Activated T-cell treated with anti-CD3 and anti-CD28 coated beads, Interleukin-2, amount 50 U/mL, for 48 hours (primary cell): ENCODE measurements around the gene ARMC5.
"Not testable (repeated sequence)": the region's sequence is repeated elsewhere in the genome, so short reads cannot be mapped to it uniquely, and the experiment has no call there.

Experiments used
- DNase-seq, 2 experiments: peaks; one replicate each; pipeline ENCODE4 v3.0.0-alpha.2; 2020

ARMC5 gene

GRCh38 chr16:31458844-31459686, at the start of gene ARMC5:
TSS of gene ARMC5 (plus strand) at chr16:31459501. CDS start at chr16:31459525, 24 bp downstream.
- peak; percentile 96 to 97 for DNase-seq

- DNase-seq: no peak
Measured at GRCh38 chr16:31410082-31410481, 49.2 kb upstream of the ARMC5 start.

GRCh38 chr16:31411024-31411844, 48.1 kb upstream of the ARMC5 start:
- DNase-seq: no peak

GRCh38 chr16:31412750-31413149, 46.6 kb upstream of the ARMC5 start:
- no peak for DNase-seq

GRCh38 chr16:31413381-31413780, 45.9 kb upstream of the ARMC5 start:
- no peak for DNase-seq

DNA sequence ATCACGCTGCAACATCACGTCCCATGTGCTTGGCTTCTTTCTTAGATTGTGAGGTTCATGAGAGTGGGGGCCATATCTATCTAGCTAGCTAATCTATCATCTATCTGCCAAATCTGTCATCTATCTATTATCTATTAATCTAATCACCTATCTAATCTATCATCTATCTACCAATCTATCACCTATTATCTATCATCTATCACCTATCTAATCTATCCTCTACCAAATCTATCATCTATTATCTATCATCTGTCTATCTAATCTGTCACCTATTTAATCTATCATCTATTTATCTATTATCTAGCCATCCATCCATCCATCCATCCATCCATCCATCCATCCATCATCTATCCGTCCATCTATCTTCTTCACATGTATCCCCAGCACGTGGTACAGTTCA, 45.4 kb upstream of the ARMC5 start:
- DNase-seq: no peak

DNA sequence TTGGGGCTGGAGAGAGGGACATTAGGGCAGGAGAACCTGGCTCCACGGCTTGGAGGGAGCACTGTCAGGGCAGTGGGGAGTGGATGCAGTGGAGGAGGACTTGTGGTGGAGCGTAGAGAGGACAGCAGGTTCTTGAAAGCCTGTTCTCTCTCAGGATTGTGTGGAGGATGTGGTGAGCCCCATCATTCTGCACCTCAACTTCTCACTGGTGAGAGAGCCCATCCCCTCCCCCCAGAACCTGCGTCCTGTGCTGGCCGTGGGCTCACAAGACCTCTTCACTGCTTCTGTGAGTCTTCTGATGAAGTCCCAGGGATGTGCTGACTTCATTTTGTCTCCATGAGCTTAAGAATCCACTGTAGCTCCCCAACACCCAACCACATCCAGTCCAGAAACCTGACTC, 44.6 kb upstream of the ARMC5 start:
- no peak for DNase-seq

- no peak for DNase-seq
Measured at GRCh38 chr16:31416371-31416770, 42.9 kb upstream of the ARMC5 start.

DNA sequence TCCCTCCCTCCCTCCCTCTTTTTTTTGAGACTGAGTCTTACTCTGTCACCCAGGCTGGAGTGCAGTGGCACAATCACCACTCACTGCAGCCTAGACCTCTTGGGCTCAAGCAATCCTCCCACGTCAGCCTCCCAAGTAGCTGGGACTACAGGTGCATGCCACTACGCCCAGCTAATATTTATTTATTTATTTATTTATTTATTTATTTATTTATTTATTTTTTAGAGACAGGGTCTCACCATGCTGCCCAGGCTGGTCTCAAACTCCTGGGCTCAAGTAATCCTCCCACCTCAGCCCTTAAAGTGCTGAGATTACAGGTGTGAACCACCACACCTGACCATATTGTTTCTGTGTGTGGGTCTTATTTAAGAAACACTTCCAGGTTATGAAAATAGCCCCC, 42.3 kb upstream of the ARMC5 start:
- not testable (repeated sequence) for DNase-seq

- DNase-seq: no peak
Measured at GRCh38 chr16:31417916-31418315, 41.4 kb upstream of the ARMC5 start.

GRCh38 chr16:31420037-31420436, 39.3 kb upstream of the ARMC5 start:
- DNase-seq: no peak

DNA sequence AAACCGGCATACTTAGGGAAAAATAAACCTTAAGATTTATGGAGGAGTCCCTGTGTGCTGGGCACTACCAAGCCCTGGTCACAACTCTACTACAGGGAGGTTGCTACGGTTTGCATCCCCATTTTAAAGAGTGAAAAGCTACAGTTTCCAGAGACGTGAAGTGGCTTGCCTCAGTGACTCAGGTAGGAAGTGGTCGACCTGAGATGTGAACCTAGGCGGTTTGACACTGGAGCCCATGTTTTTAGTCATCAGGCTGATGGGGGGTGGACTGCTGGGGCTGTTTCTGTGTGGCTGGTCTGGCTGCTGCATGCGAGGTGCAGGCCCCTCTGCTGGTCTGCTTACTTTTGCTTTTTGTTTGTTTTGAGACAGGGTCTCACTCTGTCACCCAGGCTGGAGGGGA, 37.7 kb upstream of the ARMC5 start:
- peak; percentile 71 to 79 for DNase-seq

DNA sequence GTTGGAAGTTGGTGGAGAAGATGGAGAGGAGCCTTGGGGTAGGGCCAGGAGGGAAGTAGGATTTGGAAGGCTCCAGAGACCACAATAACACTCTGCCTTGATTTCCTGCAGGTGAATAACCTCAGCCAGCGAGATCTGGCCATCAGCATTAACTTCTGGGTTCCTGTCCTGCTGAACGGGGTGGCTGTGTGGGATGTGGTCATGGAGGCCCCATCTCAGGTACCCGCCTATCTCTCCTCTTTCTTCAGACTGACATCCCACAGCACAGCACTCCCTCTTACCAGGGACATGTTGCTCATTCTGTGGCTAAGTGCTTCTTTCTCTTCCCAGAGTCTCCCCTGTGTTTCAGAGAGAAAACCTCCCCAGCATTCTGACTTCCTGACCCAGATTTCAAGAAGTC, 36.1 kb upstream of the ARMC5 start:
- DNase-seq: no peak

DNA sequence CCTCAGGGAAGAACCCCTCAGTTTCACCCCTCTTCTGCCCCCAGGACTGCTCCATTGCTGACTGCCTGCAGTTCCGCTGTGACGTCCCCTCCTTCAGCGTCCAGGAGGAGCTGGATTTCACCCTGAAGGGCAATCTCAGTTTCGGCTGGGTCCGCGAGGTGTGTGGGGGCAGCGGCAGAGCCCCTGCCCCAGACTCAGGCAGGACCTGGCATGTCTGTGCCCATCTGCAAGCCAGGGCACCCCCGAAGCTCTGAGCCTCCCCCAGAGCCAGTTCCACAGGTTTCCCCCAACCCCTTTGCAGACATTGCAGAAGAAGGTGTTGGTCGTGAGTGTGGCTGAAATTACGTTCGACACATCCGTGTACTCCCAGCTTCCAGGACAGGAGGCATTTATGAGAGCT, 35.5 kb upstream of the ARMC5 start:
- no peak for DNase-seq

GRCh38 chr16:31427441-31428278, 31.6 kb upstream of the ARMC5 start:
- DNase-seq: peak; percentile 71 to 78

DNA sequence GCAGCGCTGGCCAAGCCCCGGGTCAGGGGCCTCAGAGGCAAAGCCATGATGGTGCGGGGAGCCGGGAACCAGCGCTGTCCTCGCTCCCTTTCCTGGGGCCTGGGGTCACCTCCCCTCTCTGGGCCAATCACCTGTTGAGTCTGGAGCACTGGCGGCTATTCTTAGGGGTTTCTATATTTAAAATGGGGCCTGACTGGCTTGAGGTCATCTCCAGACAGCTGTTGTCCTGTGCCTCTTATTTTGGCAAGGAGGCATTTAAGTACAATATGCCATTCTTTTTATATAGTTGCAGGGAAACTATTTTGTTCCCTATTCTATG, 31.1 kb upstream of the ARMC5 start, which contains the start of gene COX6A2:
COX6A2 (minus strand) TSS at position 82 of the 319 bp plus-strand sequence; CDS start at position 47, 35 bp downstream.
- DNase-seq: no peak

DNA sequence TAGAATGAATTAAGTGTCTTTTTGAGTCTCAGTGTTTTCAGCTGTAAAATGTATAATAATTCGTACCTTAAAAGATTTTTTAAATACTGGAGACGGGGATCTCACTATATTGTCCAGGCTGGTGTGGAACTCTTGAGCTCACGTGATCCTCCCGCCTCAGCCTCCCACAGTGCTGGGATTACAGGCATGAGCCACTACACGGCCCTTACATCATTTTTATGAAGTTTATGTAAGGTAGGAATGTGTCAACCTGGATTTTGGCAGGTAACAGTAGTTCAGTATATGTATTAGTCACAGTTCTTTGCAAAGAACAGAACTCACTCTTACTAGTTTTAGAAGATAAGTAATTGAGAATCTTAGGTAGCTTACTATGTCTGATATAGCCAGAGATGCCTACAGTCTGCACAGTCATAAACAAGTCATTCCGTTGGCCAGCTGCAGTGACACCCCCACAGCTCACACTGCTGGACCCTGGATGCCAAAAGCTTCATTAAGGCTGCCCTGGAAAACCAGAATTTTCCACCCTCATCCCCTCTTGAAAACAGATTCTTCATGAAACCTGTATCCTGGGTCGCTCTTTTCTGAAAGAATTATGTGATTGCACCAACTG, 30.6 kb upstream of the ARMC5 start:
- no peak for DNase-seq

DNA sequence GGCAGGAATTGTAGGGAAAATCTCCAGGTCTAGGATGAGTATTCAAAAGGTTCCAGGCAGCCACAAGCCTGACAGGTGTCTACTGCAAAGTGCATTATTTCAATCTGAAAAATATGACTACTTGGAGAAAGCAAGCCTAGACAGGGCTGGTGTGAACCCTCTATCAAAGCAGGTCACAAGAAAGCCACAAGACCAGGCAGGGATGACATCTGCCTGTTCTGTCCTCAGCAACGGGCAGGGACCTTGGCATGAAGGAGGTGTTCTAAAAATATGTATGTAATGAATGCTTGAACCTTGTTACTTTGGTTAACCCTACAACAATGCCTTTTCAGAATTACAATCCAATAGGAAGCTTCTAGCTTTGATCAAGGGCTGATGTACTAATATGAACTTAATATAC, 30.0 kb upstream of the ARMC5 start:
- DNase-seq: no peak

DNA sequence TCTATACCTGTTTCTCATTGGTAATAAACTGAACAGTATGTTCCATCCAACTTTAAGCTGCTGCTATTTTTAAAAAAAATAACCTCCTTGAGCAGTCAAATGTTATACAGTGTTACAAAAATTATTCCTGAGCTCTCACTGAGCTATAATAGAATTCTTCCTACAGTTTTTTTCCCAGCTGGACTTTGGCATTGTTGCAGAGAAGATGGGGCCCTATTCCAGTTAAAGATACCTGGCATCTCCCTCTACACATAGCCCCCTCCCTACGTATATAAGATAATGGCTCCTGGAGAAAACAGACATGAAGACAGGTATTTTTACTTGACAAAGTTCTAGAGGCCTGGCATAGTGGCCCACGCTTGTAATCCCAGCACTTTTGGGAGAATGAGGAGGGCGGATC, 29.5 kb upstream of the ARMC5 start:
- no peak for DNase-seq

DNA sequence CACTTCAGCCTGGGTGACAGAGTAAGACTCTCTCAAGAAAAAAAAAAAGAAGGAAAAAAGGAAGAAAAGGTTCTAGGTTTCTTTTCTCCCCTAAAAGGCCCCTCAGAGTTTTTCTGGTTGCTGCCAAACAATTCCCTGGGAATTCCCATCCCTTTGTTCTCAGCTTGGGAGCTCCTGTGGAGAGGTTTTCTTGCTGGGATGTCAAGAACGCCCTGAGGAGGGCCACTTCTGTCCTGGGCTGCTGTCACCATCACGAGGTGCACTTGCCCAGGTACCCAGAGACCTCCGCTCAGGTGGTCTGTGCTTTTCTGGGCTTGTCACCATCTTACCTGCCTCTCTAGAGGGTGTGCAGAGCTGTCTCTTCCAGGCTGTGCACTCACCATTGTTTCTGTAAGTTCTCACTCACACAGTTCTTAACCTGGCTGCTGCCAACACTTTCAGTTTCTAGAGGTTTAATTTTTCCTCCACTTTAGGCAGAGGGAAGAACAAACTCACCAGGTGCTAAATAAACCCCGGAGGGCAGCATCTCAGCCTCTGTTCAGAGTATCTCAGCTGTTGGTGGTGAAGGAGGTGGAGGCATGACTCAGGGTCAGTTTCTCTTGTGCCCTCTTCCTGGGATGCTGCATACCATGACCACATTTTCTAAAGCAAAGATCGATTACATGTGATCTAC, 28.8 kb upstream of the ARMC5 start:
- DNase-seq: no peak

DNA sequence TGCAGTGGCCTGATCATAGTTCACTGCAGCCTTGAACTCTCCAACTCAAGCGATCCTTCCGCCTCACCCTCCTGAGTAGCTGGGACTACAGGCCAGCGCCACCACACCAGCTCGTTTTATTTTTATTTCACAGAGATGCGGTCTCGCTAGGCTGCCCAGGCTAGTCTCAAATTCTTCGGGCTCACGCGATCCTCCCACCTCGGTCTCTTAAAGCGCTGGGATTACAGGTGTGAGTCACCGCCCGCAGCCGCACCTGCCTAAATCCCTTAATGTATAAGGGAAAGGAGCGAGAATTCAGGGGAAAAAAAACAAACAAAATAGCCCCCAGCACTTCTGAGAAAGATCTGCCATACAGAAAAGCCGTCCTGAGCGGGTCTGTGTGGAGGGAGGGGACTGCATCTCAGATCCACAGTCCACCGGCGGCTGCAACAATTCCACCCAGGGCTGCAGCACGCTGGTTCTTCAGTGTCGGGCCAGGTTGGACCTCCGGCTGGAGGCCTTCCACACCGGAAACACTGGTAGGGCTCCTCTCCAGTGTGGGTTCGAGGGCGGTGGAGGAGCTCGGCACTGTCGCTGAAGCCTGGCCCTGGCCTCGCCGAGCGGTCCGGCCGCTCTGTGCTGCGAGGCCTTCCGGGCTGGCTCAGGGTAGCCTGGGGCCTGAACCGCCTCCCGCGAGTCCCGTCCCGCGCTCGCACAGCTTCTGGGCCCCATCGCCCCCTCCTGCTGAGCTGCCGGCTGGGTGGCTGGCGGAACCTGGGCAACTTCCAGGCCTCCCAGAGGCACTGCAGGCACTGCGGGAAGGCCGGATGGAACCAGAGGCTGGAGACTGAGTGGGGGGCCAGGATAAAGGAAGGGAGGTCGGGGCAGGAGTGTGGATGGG, 23.7 kb upstream of the ARMC5 start:
- DNase-seq: no peak
